OCI-LY3 (cell line): Measurements from ENCODE around the gene PIH1D1.

Source experiments
- EZH2phosphoT487 ChIP-seq: fragments of 200-600 bp; shearing (Covaris generic); IDR thresholded peaks from 2 replicates; pipeline ENCODE4 v1.6.1; 2018; ENCODE audit warnings: antibody characterized with exemption, mixed run types, low read depth
- TF ChIP-seq, protein P1 (sequence below): fragments of 200-600, 300-600 bp; sonication (generic); IDR thresholded peaks from 2 replicates; pipeline ENCODE4 v1.5.1; 2014; ENCODE audit warnings: antibody characterized with exemption, low read length, low read depth

DNA sequence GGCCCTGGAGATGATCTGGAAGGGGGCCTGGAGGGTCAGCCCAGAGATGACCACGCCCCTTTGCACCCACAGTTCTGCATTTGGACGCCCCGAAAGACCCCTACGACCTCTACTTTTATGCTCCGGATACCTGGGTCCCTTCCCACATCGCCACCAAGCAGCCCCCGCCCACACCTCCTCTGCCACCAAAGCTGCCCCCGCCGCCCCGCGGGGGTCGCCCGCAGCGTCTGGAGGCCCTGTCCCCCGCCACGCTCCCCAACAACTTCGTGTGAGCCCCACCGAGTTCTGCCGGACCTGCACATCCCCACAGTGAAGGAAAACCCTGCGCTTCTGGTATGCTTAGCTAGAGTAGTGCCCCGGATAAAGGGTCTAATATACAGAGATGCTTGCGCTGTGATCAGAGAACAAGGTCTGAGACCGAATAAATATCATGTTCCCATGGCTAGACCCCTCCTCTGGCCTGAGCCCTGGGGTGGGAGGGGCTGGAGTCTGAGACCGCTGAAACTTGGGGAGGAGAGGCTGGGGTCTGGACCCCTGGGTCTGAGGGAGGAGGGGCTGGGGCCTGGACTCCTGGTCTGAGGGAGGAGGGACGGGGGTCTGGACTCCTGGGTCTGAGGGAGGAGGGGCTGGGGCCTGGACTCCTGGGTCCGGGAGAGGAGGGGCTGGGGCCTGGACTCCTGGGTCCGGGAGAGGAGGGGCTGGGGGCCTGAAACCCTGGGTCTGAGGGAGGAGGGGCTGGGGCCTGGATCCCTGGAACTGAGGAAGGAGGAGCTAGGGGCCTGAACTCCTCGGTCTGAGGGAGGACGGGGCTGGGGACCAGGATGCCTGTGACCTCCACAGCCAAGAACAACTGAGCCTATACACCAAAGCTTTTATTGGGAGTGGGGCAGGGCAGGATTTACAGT is 22.8 kb downstream of the PIH1D1 start:
- TF ChIP-seq, protein P1, sequence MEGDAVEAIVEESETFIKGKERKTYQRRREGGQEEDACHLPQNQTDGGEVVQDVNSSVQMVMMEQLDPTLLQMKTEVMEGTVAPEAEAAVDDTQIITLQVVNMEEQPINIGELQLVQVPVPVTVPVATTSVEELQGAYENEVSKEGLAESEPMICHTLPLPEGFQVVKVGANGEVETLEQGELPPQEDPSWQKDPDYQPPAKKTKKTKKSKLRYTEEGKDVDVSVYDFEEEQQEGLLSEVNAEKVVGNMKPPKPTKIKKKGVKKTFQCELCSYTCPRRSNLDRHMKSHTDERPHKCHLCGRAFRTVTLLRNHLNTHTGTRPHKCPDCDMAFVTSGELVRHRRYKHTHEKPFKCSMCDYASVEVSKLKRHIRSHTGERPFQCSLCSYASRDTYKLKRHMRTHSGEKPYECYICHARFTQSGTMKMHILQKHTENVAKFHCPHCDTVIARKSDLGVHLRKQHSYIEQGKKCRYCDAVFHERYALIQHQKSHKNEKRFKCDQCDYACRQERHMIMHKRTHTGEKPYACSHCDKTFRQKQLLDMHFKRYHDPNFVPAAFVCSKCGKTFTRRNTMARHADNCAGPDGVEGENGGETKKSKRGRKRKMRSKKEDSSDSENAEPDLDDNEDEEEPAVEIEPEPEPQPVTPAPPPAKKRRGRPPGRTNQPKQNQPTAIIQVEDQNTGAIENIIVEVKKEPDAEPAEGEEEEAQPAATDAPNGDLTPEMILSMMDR, result no peak
- TF ChIP-seq EZH2phosphoT487, result no peak
